ENCODE measurements around the gene CELF2.

Gene CELF2

DNA sequence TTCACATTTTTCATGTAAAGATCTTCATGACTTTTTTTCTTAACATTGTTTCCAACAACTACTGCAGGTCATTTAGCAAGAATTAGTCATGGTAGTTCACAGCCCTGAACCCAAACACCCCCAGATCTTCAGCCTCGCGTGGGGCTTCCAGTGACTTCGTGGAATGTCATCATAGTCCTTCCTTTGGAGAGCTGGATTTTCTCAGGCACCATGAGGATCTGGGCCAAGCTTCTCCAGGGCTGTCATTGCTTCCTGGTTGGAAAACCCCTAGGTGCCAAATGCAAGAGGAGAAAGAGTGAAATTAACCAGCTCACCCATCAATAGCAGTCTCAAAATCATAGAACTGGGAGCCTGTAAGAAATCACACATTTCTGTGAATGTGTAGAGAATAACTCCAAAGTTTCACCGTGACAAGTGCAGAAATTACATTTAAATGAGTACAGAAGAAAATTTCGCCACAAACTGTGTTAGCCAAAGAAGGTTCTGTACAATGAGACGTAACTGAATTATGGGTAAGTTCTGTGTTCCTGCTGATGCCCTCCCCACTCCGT lies 175.4 kb downstream of the CELF2 start:
- TF ChIP-seq ZNF8 (CRISPR knock-in tag; IDR thresholded peaks at IDR 0.05) (no peak), TOX (CRISPR knock-in tag; IDR thresholded peaks at IDR 0.05; ENCODE audit: borderline replicate concordance) (no peak), SNAI2 (CRISPR knock-in tag; IDR thresholded peaks at IDR 0.05) (no peak), TCF4 (CRISPR knock-in tag; IDR thresholded peaks at IDR 0.05; ENCODE audit: borderline replicate concordance) (no peak), ISL1 (CRISPR knock-in tag; IDR thresholded peaks at IDR 0.05) (no peak), PPARA (CRISPR knock-in tag; IDR thresholded peaks at IDR 0.05; ENCODE audit: borderline replicate concordance) (no peak), ZC3H10 (CRISPR knock-in tag; IDR thresholded peaks at IDR 0.05) (no peak), CSDC2 (CRISPR knock-in tag; IDR thresholded peaks at IDR 0.05) (no peak), BACH2 (CRISPR knock-in tag; IDR thresholded peaks at IDR 0.05; ENCODE audit: borderline replicate concordance) (no peak), ARNTL (CRISPR knock-in tag; IDR thresholded peaks at IDR 0.05; ENCODE audit: borderline replicate concordance, low read depth) (no peak), ZNF565 (CRISPR knock-in tag; conservative IDR thresholded peaks at IDR 0.05; ENCODE audit: low read depth) (no peak)
- TF ChIP-seq, protein P1, sequence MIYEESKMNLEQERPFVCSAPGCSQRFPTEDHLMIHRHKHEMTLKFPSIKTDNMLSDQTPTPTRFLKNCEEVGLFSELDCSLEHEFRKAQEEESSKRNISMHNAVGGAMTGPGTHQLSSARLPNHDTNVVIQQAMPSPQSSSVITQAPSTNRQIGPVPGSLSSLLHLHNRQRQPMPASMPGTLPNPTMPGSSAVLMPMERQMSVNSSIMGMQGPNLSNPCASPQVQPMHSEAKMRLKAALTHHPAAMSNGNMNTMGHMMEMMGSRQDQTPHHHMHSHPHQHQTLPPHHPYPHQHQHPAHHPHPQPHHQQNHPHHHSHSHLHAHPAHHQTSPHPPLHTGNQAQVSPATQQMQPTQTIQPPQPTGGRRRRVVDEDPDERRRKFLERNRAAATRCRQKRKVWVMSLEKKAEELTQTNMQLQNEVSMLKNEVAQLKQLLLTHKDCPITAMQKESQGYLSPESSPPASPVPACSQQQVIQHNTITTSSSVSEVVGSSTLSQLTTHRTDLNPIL (CRISPR knock-in tag; IDR thresholded peaks at IDR 0.05; ENCODE audit: low read depth), result no peak
- TF ChIP-seq, protein P2, sequence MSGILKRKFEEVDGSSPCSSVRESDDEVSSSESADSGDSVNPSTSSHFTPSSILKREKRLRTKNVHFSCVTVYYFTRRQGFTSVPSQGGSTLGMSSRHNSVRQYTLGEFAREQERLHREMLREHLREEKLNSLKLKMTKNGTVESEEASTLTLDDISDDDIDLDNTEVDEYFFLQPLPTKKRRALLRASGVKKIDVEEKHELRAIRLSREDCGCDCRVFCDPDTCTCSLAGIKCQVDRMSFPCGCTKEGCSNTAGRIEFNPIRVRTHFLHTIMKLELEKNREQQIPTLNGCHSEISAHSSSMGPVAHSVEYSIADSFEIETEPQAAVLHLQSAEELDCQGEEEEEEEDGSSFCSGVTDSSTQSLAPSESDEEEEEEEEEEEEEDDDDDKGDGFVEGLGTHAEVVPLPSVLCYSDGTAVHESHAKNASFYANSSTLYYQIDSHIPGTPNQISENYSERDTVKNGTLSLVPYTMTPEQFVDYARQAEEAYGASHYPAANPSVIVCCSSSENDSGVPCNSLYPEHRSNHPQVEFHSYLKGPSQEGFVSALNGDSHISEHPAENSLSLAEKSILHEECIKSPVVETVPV (CRISPR knock-in tag; IDR thresholded peaks at IDR 0.05), result no peak
- no peak for ATAC-seq

DNA sequence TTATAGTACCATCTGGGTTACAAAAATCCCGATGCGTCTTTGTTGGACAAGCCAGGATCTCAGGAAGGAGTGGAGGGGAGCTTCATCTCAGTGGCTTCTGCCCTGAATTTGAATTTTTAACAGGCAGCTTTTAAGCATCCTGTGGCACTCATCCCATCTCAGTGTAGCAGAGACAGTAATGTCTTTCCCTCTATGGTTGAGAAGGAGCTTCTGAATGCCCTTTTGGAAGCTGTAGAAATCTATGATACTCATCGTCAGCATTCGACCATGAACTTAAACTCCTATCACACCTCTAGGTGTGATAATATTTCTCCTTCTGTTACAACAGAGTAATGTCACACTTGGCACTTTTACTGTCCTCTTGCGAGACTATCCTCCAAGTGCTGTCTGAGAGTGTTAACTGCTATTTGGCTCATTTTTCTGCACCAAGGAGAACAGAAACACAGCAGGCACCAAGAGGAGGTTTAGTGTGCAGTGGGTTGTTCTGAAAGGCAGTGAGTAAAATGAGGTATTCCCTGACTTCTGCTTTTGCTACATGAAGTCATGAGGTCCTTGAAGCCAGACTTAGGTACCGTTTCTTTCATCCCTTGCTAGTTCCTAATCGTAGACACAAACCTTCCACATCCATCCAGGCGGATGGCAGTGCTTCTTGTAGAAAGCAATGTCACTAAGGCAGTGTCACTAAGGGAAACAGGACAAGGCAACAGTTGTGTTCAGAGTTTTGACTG lies 177.4 kb downstream of the CELF2 start:
- TF ChIP-seq OSR1 (CRISPR knock-in tag; IDR thresholded peaks at IDR 0.05) (no peak), ARNTL (CRISPR knock-in tag; IDR thresholded peaks at IDR 0.05; ENCODE audit: borderline replicate concordance, low read depth) (no peak), ZC3H10 (CRISPR knock-in tag; IDR thresholded peaks at IDR 0.05) (no peak), BACH2 (CRISPR knock-in tag; IDR thresholded peaks at IDR 0.05; ENCODE audit: borderline replicate concordance) (no peak), ZNF8 (CRISPR knock-in tag; IDR thresholded peaks at IDR 0.05) (no peak), ISL1 (CRISPR knock-in tag; IDR thresholded peaks at IDR 0.05) (no peak), PPARA (CRISPR knock-in tag; IDR thresholded peaks at IDR 0.05; ENCODE audit: borderline replicate concordance) (no peak)
- TF ChIP-seq, protein P1 (CRISPR knock-in tag; IDR thresholded peaks at IDR 0.05; ENCODE audit: low read depth), result no peak
- TF ChIP-seq, protein P3, sequence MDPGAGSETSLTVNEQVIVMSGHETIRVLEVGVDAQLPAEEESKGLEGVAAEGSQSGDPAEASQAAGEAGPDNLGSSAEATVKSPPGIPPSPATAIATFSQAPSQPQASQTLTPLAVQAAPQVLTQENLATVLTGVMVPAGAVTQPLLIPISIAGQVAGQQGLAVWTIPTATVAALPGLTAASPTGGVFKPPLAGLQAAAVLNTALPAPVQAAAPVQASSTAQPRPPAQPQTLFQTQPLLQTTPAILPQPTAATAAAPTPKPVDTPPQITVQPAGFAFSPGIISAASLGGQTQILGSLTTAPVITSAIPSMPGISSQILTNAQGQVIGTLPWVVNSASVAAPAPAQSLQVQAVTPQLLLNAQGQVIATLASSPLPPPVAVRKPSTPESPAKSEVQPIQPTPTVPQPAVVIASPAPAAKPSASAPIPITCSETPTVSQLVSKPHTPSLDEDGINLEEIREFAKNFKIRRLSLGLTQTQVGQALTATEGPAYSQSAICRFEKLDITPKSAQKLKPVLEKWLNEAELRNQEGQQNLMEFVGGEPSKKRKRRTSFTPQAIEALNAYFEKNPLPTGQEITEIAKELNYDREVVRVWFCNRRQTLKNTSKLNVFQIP (CRISPR knock-in tag; IDR thresholded peaks at IDR 0.05; ENCODE audit: borderline replicate concordance, low read depth), result no peak
- TF ChIP-seq, protein P4, sequence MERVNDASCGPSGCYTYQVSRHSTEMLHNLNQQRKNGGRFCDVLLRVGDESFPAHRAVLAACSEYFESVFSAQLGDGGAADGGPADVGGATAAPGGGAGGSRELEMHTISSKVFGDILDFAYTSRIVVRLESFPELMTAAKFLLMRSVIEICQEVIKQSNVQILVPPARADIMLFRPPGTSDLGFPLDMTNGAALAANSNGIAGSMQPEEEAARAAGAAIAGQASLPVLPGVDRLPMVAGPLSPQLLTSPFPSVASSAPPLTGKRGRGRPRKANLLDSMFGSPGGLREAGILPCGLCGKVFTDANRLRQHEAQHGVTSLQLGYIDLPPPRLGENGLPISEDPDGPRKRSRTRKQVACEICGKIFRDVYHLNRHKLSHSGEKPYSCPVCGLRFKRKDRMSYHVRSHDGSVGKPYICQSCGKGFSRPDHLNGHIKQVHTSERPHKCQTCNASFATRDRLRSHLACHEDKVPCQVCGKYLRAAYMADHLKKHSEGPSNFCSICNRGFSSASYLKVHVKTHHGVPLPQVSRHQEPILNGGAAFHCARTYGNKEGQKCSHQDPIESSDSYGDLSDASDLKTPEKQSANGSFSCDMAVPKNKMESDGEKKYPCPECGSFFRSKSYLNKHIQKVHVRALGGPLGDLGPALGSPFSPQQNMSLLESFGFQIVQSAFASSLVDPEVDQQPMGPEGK (CRISPR knock-in tag; IDR thresholded peaks at IDR 0.05; ENCODE audit: borderline replicate concordance), result no peak
- TF ChIP-seq, protein P2 (CRISPR knock-in tag; IDR thresholded peaks at IDR 0.05), result no peak
- ATAC-seq, result no peak

DNA sequence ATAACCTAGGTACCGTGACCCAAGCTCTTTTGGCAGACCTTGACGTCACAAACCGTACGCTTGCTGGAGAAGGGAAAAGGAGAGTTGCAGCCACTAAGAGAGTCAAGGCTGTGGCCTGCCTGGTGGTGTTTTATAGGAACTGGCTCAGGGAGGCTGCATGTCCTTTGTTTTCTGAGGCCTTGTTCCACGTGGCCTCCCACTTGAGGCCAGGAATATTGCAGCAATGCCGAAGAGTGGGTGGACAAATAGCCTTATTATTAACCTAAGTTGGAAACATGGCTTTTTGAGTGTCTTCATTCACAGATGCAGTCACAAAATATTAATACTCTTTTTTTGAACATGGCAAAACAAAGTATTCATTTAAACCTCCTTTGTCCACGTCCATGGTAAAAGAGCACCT lies 178.0 kb downstream of the CELF2 start:
- TF ChIP-seq, protein P2 (CRISPR knock-in tag; IDR thresholded peaks at IDR 0.05), result no peak
- ATAC-seq, result no peak

Data from SK-N-SH treated with all-trans-retinoic acid at 6 μM for 48 hours (cell line).